ENCODE data around the gene ZW10.

The ZW10 gene

DNA sequence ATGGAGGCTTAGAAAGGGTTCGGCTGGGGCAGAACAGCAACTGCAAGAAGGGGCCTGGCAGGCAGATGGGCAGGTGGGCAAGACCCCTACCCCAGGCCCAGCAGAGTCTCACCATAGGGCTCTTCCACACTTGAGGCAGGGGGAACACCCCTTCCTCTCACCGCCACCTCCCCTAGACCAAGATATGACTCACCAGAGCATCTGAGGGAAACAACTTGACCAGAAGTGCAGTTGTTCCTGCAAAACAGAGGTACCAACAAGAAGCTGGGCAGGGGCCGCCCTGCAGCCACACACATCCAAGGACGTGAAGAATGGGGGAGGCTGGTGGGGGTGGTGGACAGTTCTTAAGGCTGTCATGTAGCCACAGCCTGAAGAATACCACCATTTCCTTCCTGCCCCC is 78.3 kb downstream of the ZW10 start:
- DNase-seq, result no peak

DNA sequence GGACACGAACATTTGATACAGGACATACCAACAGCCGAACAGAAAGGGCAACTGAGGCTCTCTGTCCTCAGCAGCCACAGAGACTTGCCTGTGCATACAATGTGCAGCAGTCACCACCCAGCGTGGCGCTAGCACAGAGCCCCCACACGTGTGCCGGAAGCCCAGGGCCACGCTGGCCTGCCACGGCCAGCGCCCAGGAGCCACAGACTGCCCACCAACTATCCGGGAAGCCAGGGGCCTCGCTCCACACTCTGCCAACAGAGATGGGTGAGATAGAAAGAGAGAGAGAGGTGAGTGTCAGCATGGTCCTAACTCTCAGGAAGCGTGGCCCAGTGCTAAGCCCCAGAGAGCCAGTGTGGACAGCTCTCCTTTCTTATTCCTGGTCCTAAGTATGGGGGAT is 79.1 kb downstream of the ZW10 start:
- DNase-seq, result no peak

DNA sequence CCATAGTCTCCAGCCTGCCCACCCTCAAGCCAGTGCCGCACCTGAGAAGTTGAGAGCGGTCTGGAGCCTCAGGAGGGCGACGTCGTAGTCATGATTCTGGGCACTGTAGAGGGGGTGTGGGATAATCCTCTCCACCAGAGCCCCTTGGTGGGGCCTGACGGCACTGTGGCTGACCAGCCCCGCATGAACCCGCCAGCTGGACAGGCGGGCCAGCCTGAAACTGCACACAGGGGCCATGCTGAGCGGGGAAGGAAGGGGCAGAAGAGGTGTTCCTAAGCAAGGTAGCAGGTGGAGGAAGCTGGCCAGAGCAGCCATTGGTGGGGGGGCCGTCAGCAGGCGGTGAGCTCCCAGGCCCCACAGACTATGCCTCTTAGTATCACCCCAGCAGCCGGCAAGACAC is 80.5 kb downstream of the ZW10 start:
- no peak for DNase-seq

DNA sequence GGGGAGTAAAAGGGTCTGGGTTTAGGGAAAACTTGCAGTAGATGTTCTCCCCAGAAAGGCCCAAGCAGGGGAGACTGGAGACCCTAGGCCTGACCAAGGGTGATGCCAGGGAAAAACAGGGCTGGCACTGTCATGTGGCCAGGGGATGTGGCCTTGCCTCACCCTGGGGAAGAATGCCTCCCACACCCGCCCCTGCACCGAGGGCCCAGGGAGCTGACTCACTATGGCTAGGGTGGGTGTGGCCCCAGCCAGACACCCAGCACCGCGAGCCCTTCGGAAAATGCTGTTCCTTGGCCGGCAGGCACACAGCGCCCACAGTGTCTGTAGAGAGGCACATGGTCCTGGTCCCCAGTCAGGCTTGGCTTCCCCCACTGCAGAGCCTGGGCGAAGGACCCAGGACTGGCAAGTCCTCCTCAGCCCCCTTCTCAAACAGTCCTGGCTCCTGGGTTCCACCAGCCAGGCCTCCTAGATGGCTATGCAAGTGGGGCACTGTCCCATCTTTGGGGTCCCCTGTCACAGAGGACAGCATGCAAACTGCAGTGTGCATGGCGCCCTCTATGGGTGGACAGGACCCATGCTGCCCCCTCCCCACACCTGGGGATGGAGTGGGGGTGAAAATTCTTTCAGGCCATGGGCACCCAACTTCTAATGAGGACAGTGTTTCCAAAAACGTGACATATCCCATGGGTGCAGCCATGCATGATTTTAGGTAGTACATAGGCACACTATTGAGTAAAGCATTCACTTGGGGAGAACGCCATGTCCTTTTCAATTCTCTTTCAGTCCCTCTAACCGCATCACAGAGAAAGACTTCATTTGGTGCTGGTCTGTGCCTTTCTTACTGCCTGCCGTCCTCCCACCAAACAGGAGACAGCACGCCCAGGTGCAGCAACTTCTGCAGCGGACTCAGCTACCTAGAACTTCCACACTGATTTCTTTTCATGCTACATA is 82.6 kb downstream of the ZW10 start:
- DNase-seq, result no peak

DNA sequence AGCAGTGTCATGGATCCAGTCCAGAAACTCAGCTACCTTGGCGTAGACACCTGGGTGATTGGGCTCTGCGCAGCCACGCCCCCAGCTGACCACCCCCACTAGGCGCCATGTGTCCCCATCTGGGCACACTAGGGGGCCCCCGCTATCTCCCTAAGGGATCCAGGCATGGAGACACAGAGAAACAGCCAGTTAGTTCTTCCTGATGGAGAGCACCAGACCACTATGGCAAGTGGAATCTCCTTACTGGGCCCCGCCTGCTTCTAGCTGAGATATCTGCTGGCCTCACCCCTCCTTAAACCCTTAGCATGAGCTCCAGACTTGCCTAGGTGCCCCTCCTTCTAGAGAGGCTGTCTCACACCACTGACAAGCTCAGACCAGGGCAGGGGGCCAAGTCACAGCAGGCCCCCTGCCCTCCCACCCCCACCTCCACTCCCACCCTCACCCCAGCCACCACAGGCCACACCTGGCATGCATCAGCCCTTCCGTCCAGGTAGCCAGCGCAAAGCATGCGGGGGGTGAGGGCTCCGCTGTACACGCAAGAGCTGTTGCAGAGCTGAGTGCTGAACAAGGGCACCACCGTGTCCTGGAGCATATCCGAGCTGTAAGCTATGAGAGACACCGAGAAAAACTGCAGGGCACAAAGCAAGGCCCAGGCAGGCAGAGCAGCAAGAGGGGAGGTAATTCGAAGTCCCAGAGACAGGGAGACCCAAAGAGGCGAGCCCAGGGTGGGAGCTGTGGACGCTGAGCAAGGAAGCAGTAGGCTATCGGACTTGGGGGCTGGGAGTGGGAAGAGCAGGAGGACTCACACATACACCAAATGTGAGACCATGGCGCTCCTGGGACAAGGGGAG is 83.5 kb downstream of the ZW10 start:
- no peak for DNase-seq

DNA sequence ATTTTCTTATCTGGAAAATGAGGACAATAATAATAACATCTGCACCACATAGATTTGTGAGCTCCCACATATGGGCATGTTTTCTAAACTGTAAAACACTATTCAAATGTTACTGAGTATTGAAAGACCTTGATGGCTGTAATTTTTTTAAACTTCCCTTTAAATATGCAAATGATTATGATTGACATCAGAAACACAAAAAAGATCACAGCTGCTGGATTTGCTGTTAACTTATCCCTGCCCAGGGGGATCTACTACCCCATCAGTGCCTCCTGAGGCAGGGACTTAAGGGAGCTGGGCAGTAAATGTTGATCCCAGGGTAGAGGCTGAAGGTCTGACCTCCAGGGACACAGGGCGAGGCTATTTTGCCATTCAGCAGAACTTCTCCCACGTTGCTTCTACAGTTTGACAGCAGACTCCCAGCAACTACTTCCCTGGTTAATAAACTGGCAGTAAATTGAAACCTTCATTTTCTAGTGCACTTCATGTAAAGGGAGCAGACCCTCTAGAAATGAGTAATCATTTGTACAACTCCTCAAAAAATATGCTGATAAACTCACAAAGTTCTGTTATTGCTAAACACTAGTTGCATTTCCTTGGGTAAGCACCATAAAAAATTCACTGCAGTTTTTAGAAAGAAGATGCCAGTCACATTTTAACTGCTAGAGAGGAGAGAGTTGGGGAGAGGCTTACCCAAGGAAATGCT is 87.7 kb downstream of the ZW10 start:
- DNase-seq, result no peak

DNA sequence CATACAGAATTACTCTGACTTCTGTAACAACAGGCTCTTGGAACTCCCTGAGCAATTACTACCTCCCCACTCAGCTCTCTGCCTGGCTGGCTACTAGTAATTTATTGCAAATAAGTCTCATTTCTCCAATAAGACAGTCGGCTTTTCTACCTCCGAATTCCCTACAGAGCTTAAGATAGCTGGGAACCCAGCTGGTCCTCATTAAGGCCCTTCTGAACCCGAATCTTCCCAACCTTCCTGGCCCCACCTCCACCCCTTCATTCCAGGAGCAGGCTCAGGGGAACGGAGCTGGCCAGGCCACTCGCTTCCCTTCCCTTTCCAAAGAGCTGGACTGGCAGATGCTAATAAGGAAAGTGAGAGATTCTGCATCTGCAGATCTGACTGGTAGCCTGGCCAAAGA is 89.0 kb downstream of the ZW10 start:
- DNase-seq, result no peak

DNA sequence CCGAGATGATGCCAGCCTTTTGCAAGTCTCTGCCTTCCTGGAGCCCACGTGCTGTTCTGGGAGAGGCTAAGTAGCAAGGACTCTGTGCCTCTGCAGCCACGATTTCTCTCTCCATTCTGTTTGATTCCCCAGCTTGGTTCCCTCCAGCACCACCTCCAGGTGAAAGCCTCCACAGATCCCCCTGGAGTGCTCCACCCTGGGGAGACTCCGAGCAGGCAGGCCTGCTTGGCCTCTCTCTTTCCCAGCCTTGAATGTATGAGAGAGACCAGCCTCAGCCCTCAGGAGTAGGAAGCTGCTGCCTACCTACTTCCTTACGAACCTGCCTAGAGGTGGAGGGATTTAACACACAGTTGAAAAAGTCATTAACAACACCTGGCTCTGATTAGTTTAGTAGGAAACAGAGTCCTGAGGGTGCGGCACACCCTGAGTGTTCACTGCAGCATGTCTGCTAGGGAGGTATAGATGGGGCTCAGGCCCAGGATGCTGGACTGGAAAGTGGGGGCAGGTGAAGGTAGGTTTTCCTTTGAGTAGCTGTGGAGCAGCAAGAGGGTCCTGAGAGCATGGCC is 89.9 kb downstream of the ZW10 start:
- DNase-seq, result no peak
